HEK293 (cell line): ENCODE results near the gene CDC42BPA.

Source experiments
- CTCF ChIA-PET: fragments of 350-600 bp; formaldehyde crosslinking; extraction: SDS; loops from one replicate; lab custom pipeline; 2021; ENCODE audit warnings: antibody characterized with exemption; lab: Yijun Ruan, JAX
- POLR2A ChIA-PET: fragments of 300-600 bp; formaldehyde crosslinking; extraction: SDS; loops from one replicate; lab custom pipeline; 2020; ENCODE audit warnings: antibody characterized with exemption, inconsistent platforms; lab: Yijun Ruan, JAX
- H3K27ac ChIP-seq: fragments of 200-500 bp; sonication (Bioruptor generic); 2 replicates; pipeline ENCODE4 v1.5.1; 2014; ENCODE audit warnings: low read depth, low read length, control low read depth, inconsistent platforms; ENCODE audit errors: extremely low read depth
- H3K36me3 ChIP-seq, 2 experiments: fragments of 200-500 bp in 1 of 2; sonication (Bioruptor generic) in 1 of 2; 1 replicate in 1 of 2; 2 replicates in 1 of 2; pipeline ENCODE4 v1.5.1; 2014 to 2017; ENCODE audit warnings: inconsistent platforms in 2 of 2, low read length in 2 of 2; ENCODE audit not compliant: control insufficient read depth in 2 of 2, insufficient read depth in 1 of 2
- H3K4me1 ChIP-seq: fragments of 200-500 bp; sonication (Bioruptor generic); 2 replicates; pipeline ENCODE4 v1.5.1; 2014; ENCODE audit warnings: mild to moderate bottlenecking, low read length, inconsistent platforms; ENCODE audit not compliant: control insufficient read depth, insufficient read depth
- H3K4me3 ChIP-seq: 2 replicates; pipeline ENCODE4 v1.5.1; 2011; ENCODE audit warnings: low read depth, mild to moderate bottlenecking, control low read depth, low read length, moderate library complexity
- H3K9me3 ChIP-seq: fragments of 200-500 bp; sonication (Bioruptor generic); 2 replicates; pipeline ENCODE4 v1.5.1; 2014; ENCODE audit warnings: low read depth, low read length, inconsistent platforms; ENCODE audit not compliant: control insufficient read depth, insufficient read depth
- HOXC10 ChIP-seq: sonication (generic); formaldehyde crosslinking; IDR thresholded peaks from 2 replicates; pipeline ENCODE4 v1.8.1; 2023; ENCODE audit warnings: mild to moderate bottlenecking, missing genetic modification reagents
- HOXD13 ChIP-seq: sonication (generic); formaldehyde crosslinking; IDR thresholded peaks from 2 replicates; pipeline ENCODE4 v1.8.0; 2022; ENCODE audit warnings: missing genetic modification reagents, borderline replicate concordance
- MEIS1 ChIP-seq: sonication (generic); formaldehyde crosslinking; IDR thresholded peaks from 2 replicates; pipeline ENCODE4 v1.8.1; 2022; ENCODE audit warnings: missing genetic modification reagents, mild to moderate bottlenecking, borderline replicate concordance
- REPIN1 ChIP-seq: fragments of 450-650 bp; formaldehyde crosslinking; IDR thresholded peaks from 2 replicates; pipeline ENCODE4 v1.5.1; 2017; ENCODE audit warnings: missing biosample characterization, missing genetic modification characterization, low read depth
- TRIM28 ChIP-seq: IDR thresholded peaks from 2 replicates; pipeline ENCODE4 v1.6.1; 2011; ENCODE audit warnings: low read length, control low read depth, borderline replicate concordance
- ZBTB44 ChIP-seq: fragments of 450-650 bp; IDR thresholded peaks from 2 replicates; pipeline ENCODE4 v1.5.1; 2018; ENCODE audit warnings: missing biosample characterization, mild to moderate bottlenecking, missing genetic modification characterization
- ZBTB48 ChIP-seq: fragments of 450-650 bp; formaldehyde crosslinking; IDR thresholded peaks from 2 replicates; pipeline ENCODE4 v1.5.1; 2016; ENCODE audit warnings: missing biosample characterization, missing genetic modification characterization
- ZFHX2 ChIP-seq: fragments of 450-650 bp; formaldehyde crosslinking; conservative IDR thresholded peaks from 2 replicates; pipeline ENCODE4 v1.5.1; 2016; ENCODE audit warnings: missing biosample characterization, missing genetic modification characterization
- ZIC2 ChIP-seq: fragments of 450-650 bp; formaldehyde crosslinking; IDR thresholded peaks from 2 replicates; pipeline ENCODE4 v1.5.1; 2016; ENCODE audit warnings: missing biosample characterization, missing genetic modification characterization
- ZNF138 ChIP-seq: fragments of 450-650 bp; formaldehyde crosslinking; IDR thresholded peaks from 2 replicates; pipeline ENCODE4 v1.5.1; 2016; ENCODE audit warnings: missing biosample characterization, missing genetic modification characterization, borderline replicate concordance
- ZNF146 ChIP-seq: fragments of 450-650 bp; formaldehyde crosslinking; IDR thresholded peaks from 2 replicates; pipeline ENCODE4 v1.5.1; 2016; ENCODE audit warnings: missing biosample characterization, missing genetic modification characterization
- ZNF174 ChIP-seq: fragments of 450-650 bp; formaldehyde crosslinking; IDR thresholded peaks from 2 replicates; pipeline ENCODE4 v1.5.0; 2017; ENCODE audit warnings: missing biosample characterization, mild to moderate bottlenecking, missing genetic modification characterization
- ZNF26 ChIP-seq: fragments of 450-650 bp; formaldehyde crosslinking; IDR thresholded peaks from 2 replicates; pipeline ENCODE4 v1.5.1; 2016; ENCODE audit warnings: missing biosample characterization, missing genetic modification characterization
- ZNF302 ChIP-seq: fragments of 450-650 bp; formaldehyde crosslinking; IDR thresholded peaks from 2 replicates; pipeline ENCODE4 v1.5.1; 2016; ENCODE audit warnings: missing biosample characterization, missing genetic modification characterization, low read depth
- ZNF610 ChIP-seq: fragments of 450-650 bp; formaldehyde crosslinking; IDR thresholded peaks from 2 replicates; pipeline ENCODE4 v1.5.1; 2016; ENCODE audit warnings: missing biosample characterization, missing genetic modification characterization, borderline replicate concordance
- ZNF624 ChIP-seq: fragments of 450-650 bp; formaldehyde crosslinking; IDR thresholded peaks from 2 replicates; pipeline ENCODE4 v1.5.1; 2017; ENCODE audit warnings: missing biosample characterization, missing genetic modification characterization
- ZNF654 ChIP-seq: fragments of 450-650 bp; formaldehyde crosslinking; IDR thresholded peaks from 2 replicates; pipeline ENCODE4 v1.5.1; 2016; ENCODE audit warnings: low read depth, missing biosample characterization, missing genetic modification characterization
- ZNF704 ChIP-seq: fragments of 450-650 bp; formaldehyde crosslinking; IDR thresholded peaks from 2 replicates; pipeline ENCODE4 v1.5.1; 2016; ENCODE audit warnings: missing biosample characterization, missing genetic modification characterization
- ZNF707 ChIP-seq: fragments of 450-650 bp; formaldehyde crosslinking; IDR thresholded peaks from 2 replicates; pipeline ENCODE4 v1.5.1; 2016; ENCODE audit warnings: missing biosample characterization, missing genetic modification characterization
- ZSCAN16 ChIP-seq: fragments of 450-650 bp; formaldehyde crosslinking; IDR thresholded peaks from 2 replicates; pipeline ENCODE4 v1.5.1; 2016; ENCODE audit warnings: missing biosample characterization, missing genetic modification characterization
- ZSCAN30 ChIP-seq: fragments of 450-650 bp; IDR thresholded peaks from 2 replicates; pipeline ENCODE4 v1.5.1; 2018; ENCODE audit warnings: missing biosample characterization, mild to moderate bottlenecking, missing genetic modification characterization, moderate library complexity
- TF ChIP-seq, protein P1 (sequence below): fragments of 450-650 bp; formaldehyde crosslinking; IDR thresholded peaks from 2 replicates; pipeline ENCODE4 v1.5.1; 2016; ENCODE audit warnings: missing biosample characterization, missing genetic modification characterization
- TF ChIP-seq, protein P2 (sequence below): fragments of 450-650 bp; formaldehyde crosslinking; optimal IDR thresholded peaks from 2 replicates; pipeline ENCODE3; 2016; ENCODE audit warnings: missing biosample characterization, mild to moderate bottlenecking, missing genetic modification characterization
- TF ChIP-seq, protein P3 (sequence below): fragments of 450-650 bp; formaldehyde crosslinking; IDR thresholded peaks from 2 replicates; pipeline ENCODE4 v1.5.1; 2016; ENCODE audit warnings: missing biosample characterization, missing genetic modification characterization
- TF ChIP-seq, protein P4 (sequence below): fragments of 450-650 bp; formaldehyde crosslinking; IDR thresholded peaks from 2 replicates; pipeline ENCODE4 v1.5.1; 2016; ENCODE audit warnings: missing biosample characterization, missing genetic modification characterization

Gene CDC42BPA

GRCh38 chr1:226958300-226958699 lies 360.0 kb downstream of the CDC42BPA start:
- no peak overlapping the region for H3K27ac ChIP-seq
- TF ChIP-seq ZFHX2 (tag by site-specific recombination), result no peak
- TF ChIP-seq, protein P1, sequence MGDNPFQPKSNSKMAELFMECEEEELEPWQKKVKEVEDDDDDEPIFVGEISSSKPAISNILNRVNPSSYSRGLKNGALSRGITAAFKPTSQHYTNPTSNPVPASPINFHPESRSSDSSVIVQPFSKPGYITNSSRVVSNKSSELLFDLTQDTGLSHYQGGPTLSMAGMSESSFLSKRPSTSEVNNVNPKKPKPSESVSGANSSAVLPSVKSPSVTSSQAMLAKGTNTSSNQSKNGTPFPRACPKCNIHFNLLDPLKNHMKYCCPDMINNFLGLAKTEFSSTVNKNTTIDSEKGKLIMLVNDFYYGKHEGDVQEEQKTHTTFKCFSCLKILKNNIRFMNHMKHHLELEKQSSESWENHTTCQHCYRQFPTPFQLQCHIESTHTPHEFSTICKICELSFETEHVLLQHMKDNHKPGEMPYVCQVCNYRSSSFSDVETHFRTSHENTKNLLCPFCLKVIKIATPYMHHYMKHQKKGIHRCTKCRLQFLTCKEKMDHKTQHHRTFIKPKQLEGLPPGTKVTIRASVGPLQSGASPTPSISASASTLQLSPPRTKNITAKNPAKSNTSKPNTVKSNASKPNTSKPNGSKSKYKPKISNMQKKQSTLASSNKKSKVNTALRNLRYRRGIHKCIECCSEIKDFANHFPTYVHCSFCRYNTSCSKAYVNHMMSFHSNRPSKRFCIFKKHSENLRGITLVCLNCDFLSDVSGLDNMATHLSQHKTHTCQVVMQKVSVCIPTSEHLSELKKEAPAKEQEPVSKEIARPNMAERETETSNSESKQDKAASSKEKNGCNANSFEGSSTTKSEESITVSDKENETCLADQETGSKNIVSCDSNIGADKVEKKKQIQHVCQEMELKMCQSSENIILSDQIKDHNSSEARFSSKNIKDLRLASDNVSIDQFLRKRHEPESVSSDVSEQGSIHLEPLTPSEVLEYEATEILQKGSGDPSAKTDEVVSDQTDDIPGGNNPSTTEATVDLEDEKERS (tag by site-specific recombination), result no peak
- TF ChIP-seq ZSCAN16 (tag by site-specific recombination), result no peak
- no peak for TF ChIP-seq HOXD13
- TF ChIP-seq ZNF610 (tag by site-specific recombination), result no peak
- TF ChIP-seq ZNF704 (tag by site-specific recombination), result no peak
- TF ChIP-seq, protein P2, sequence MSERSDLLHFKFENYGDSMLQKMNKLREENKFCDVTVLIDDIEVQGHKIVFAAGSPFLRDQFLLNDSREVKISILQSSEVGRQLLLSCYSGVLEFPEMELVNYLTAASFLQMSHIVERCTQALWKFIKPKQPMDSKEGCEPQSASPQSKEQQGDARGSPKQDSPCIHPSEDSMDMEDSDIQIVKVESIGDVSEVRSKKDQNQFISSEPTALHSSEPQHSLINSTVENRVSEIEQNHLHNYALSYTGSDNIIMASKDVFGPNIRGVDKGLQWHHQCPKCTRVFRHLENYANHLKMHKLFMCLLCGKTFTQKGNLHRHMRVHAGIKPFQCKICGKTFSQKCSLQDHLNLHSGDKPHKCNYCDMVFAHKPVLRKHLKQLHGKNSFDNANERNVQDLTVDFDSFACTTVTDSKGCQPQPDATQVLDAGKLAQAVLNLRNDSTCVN, result no peak
- no peak for TF ChIP-seq REPIN1 (tag by site-specific recombination)
- TF ChIP-seq ZBTB48, result no peak
- TF ChIP-seq ZNF138 (tag by site-specific recombination), result no peak
- no peak for TF ChIP-seq HOXC10 (CRISPR knock-in tag)
- TF ChIP-seq ZNF707 (tag by site-specific recombination), result no peak
- no peak for TF ChIP-seq ZSCAN30
- no peak for TF ChIP-seq ZBTB44 (tag by site-specific recombination)
- TF ChIP-seq ZNF624, result no peak
- TF ChIP-seq TRIM28, result no peak
- peaks cover 0 to 12% of the 10 kb centered on the region in 2 experiments; a peak in 1 of 3 replicates for H3K36me3 ChIP-seq
- no peaks in the 10 kb centered on the region for H3K4me1 ChIP-seq
- no peaks in the 10 kb centered on the region for H3K9me3 ChIP-seq
- ChIA-PET CTCF (interaction anchor here (0.7 kb wide), 1 partner anchor 39 kb away, joined by 3 read pairs; no protein-coding TSS in a partner anchor), POLR2A (no interaction called here)
- H3K4me3 ChIP-seq, result no peak overlapping the region

- Histone ChIP-seq H3K27ac (no peak overlapping the region), H3K9me3 (no peaks in the 10 kb centered on the region), H3K4me3 (no peak overlapping the region), H3K36me3 (peaks cover 0 to 8% of the 10 kb centered on the region in 2 experiments; a peak in 1 of 3 replicates), H3K4me1 (no peaks in the 10 kb centered on the region)
- CTCF ChIA-PET, result interaction anchor here (0.7 kb wide), 1 partner anchor 39 kb away, joined by 3 read pairs; no protein-coding TSS in a partner anchor
- POLR2A ChIA-PET, result no interaction called here
- TF ChIP-seq ZIC2 (tag by site-specific recombination) (no peak), ZNF654 (tag by site-specific recombination) (no peak), MEIS1 (CRISPR knock-in tag) (no peak), ZNF302 (no peak), ZNF174 (tag by site-specific recombination) (no peak), ZNF146 (tag by site-specific recombination) (no peak), REPIN1 (tag by site-specific recombination) (no peak), ZNF26 (tag by site-specific recombination) (no peak)
- TF ChIP-seq, protein P3, sequence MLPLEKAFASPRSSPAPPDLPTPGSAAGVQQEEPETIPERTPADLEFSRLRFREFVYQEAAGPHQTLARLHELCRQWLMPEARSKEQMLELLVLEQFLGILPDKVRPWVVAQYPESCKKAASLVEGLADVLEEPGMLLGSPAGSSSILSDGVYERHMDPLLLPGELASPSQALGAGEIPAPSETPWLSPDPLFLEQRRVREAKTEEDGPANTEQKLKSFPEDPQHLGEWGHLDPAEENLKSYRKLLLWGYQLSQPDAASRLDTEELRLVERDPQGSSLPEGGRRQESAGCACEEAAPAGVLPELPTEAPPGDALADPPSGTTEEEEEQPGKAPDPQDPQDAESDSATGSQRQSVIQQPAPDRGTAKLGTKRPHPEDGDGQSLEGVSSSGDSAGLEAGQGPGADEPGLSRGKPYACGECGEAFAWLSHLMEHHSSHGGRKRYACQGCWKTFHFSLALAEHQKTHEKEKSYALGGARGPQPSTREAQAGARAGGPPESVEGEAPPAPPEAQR (tag by site-specific recombination), result no peak
- TF ChIP-seq, protein P4, sequence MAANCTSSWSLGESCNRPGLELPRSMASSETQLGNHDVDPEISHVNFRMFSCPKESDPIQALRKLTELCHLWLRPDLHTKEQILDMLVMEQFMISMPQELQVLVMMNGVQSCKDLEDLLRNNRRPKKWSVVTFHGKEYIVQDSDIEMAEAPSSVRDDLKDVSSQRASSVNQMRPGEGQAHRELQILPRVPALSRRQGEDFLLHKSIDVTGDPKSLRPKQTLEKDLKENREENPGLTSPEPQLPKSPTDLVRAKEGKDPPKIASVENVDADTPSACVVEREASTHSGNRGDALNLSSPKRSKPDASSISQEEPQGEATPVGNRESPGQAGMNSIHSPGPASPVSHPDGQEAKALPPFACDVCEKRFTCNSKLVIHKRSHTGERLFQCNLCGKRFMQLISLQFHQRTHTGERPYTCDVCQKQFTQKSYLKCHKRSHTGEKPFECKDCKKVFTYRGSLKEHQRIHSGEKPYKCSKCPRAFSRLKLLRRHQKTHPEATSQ (tag by site-specific recombination), result no peak
These were observed 360.6 kb downstream of the CDC42BPA start for GRCh38 chr1:226957714-226958113.
